Stimulated activated CD8-positive, alpha-beta memory T cell treated with anti-CD3 and anti-CD28 coated beads, Interleukin-12 subunit alpha, Interleukin-12 subunit beta, amount 100 ng/mL, for 4 hours (primary cell): Measurements from ENCODE around the gene SLPI.

ENCODE experiments used
- DNase-seq: peaks from one replicate; pipeline ENCODE4 v3.0.0-alpha.2; 2020; ENCODE audit warnings: low read depth

SLPI gene

DNA sequence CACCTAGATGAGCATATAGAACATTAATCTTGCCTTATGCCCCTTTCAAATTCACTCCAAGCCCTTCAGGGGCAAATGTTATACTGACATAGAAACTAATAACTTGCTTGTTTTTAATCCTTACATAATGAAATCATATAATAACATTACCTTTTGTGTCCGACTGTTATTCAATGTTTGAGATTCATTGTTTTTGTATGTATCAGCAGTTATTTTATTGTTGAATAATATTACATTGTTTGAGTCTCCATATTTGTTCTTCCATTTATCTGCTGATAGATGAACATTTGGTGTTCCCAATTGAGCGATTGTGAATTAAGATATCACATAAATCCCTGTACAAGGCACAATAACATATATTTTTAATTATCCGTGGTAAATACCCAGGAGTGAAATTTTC lies 41.5 kb downstream of the SLPI start:
- no peak for DNase-seq

DNA sequence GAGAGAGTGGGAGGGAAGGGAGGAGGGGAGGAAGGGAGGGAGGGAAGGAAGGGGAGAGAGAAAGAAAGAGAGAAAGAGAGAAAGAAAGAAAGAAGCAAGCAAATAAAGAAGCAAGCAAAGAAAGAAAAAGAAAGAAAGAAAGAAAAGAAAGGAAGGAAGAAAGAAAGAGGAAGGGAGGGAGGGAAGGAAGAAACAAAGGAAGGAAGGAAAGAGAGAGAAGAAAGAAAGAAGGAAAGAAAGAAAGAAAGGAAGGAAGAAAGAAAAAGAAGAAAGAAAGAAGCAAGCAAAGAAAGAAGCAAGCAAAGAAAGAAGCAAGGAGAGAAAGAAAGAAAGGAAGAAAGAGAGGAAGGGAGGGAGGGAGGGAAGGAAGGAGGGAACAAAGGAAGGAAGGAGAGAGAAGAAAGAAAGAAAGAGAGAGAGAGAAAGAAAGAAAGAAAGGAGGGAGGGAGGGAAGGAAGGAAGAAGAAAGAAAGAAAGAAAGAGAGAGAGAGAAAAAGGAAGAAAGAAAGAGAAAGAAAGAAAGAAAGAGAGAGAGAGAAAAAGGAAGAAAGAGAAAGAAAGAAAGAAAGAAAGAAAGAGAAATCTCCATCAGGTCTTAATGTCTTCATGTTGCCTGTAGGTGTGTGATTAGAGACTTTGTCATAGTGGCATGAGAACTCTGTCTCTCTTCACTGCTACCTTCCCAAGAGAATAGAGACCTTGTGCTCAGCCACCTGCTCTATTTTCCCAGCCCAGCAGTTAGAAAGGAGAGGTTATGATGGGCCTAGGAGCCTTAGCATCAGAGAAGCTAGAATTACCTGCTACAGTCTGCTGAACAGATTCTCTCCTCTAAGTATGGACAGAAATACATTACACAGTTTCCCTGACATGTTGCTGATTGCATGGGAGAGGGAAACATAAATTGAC lies 42.5 kb downstream of the SLPI start:
- DNase-seq, result no peak

DNA sequence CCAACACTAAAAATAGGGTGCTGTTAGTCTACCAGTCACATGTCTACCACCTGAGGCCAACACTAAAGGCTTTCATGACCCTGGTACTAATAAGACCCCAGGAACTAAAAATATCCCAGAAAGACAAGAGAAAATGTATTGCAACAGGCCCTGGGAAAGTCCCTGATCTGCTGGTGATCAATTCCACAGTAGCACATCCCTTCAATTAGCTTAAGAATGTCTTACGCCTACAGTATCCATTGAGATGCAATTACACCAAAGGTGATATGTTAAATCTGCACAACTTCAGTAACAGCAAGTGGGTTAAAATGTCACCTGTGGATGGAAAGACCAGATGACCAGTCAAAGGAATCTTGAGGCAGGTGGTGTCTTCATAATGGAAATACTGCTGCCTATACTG lies 44.4 kb downstream of the SLPI start:
- DNase-seq, result no peak

DNA sequence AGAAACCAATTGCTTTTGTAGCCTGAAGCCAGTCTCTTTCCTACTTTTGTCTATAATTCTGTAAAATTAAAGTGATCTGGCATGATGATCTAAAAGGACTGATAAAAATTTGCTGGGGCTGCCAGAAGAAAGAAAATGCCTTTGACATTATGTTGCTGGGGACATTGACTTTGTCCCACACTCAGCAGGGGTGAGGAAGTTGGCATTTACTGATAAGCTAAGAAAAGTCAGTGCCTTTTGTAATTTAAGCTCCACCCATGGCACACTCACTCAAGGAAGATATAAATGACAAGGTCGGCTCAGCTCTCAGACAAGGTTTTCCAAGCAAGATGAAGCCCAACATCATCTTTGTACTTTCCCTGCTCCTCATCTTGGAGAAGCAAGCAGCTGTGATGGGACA lies 47.6 kb downstream of the SLPI start, which contains the start of gene SEMG1:
Gene SEMG1, plus strand, starts transcription at position 309 of the 400 bp plus-strand sequence. Its CDS starts 21 bp downstream, at position 330.
- DNase-seq, result no peak
